ENCODE measurements around the gene CD9. TPM values are rescaled to one million over a fixed set of nuclear protein-coding genes. Genes with fewer than 3 reads are reported as not detected.
A peak's percentile ranks its signal among the peaks of the same experiment; 100 is the strongest.
"Not testable (repeated sequence)": the region's sequence is repeated elsewhere in the genome, so short reads cannot be mapped to it uniquely, and the experiment has no call there.

Gene CD9
- polyA plus RNA-seq, 1 donor (not counting 4 experiments of a cell fraction or from before 2014, with no cell fraction given): 1,084 TPM

- Histone ChIP-seq H3K9me3 (ENCODE audit: control insufficient read depth, low read depth, low read length) (no peaks in the 10 kb centered on the region), H3K36me3 (ENCODE audit: control insufficient read depth in 2 of 2, extremely low read depth in 1 of 2, insufficient read depth in 2 of 2, low read length in 2 of 2) (peaks cover 13 to 53% of the 10 kb centered on the region in 2 experiments), H4K20me1 (ENCODE audit: control insufficient read depth, extremely low read depth, insufficient read depth, low read length) (peaks cover 6% of the 10 kb centered on the region), H3K9ac (ENCODE audit: control insufficient read depth, extremely low read depth, insufficient read depth, low read length) (peak overlapping the region; percentile 37), H3K4me1 (ENCODE audit: control insufficient read depth, extremely low read depth, insufficient read depth, low read length) (peaks cover 84% of the 10 kb centered on the region), H3K79me2 (ENCODE audit: control insufficient read depth, insufficient read depth, low read length) (peaks cover 94% of the 10 kb centered on the region), H3K4me3 (ENCODE audit: control insufficient read depth in 2 of 3, extremely low read depth in 1 of 3, insufficient read depth in 2 of 3, low read depth in 1 of 3, low read length in 3 of 3) (no peak overlapping the region), H3K27me3 (ENCODE audit: control insufficient read depth, extremely low read depth, insufficient read depth, low read length) (no peaks in the 10 kb centered on the region), H3K4me2 (ENCODE audit: control insufficient read depth, extremely low read depth, insufficient read depth, low read depth, low read length) (peak overlapping the region; percentile 32), H2AFZ (ENCODE audit: control insufficient read depth, low read length) (no peak overlapping the region), H3K9me1 (ENCODE audit: control insufficient read depth, extremely low read depth, insufficient read depth, low read length) (peaks cover 9% of the 10 kb centered on the region), H3K27ac (ENCODE audit: control insufficient read depth, insufficient read depth, low read length) (peak overlapping the region; percentile 58)
- FAIRE-seq (no peak), DNase-seq (ENCODE audit: low read depth, low spot score) (no peak)
- TF ChIP-seq EZH2 (IDR thresholded peaks at IDR 0.05; ENCODE audit: low read length): no peak
- no peak for TF ChIP-seq CTCF (optimal IDR thresholded peaks at IDR 0.05 in 1 of 3, IDR thresholded peaks at IDR 0.05 in 1 of 3, conservative IDR thresholded peaks at IDR 0.05 in 1 of 3; ENCODE audit: extremely low read depth in 1 of 3, insufficient read depth in 2 of 3, low read length in 3 of 3)
- dilution Hi-C loops (cut with MboI; ENCODE audit: extremely low pct_ligation_motif_present, low sequenced_read_pairs): no loop called here
Measured at GRCh38 chr12:6208130-6208529, 7.9 kb downstream of the CD9 start.

- H4K20me1 ChIP-seq (ENCODE audit: control insufficient read depth, extremely low read depth, insufficient read depth, low read length); H2AFZ ChIP-seq (ENCODE audit: control insufficient read depth, low read length); dilution Hi-C loops (cut with MboI; ENCODE audit: extremely low pct_ligation_motif_present, low sequenced_read_pairs); H3K9me3 ChIP-seq (ENCODE audit: control insufficient read depth, low read depth, low read length); DNase-seq (ENCODE audit: low read depth, low spot score); H3K27me3 ChIP-seq (ENCODE audit: control insufficient read depth, extremely low read depth, insufficient read depth, low read length); H3K9me1 ChIP-seq (ENCODE audit: control insufficient read depth, extremely low read depth, insufficient read depth, low read length); FAIRE-seq; H3K4me2 ChIP-seq (ENCODE audit: control insufficient read depth, extremely low read depth, insufficient read depth, low read depth, low read length); H3K4me3 ChIP-seq (ENCODE audit: control insufficient read depth in 2 of 3, extremely low read depth in 1 of 3, insufficient read depth in 2 of 3, low read depth in 1 of 3, low read length in 3 of 3): not testable (repeated sequence)
- Histone ChIP-seq H3K9ac (ENCODE audit: control insufficient read depth, extremely low read depth, insufficient read depth, low read length) (peak overlapping the region; percentile 18), H3K27ac (ENCODE audit: control insufficient read depth, insufficient read depth, low read length) (peak overlapping the region; percentile 42), H3K4me1 (ENCODE audit: control insufficient read depth, extremely low read depth, insufficient read depth, low read length) (peaks cover 84% of the 10 kb centered on the region), H3K36me3 (ENCODE audit: control insufficient read depth in 2 of 2, extremely low read depth in 1 of 2, insufficient read depth in 2 of 2, low read length in 2 of 2) (peaks cover 15 to 45% of the 10 kb centered on the region in 2 experiments), H3K79me2 (ENCODE audit: control insufficient read depth, insufficient read depth, low read length) (peaks cover 92% of the 10 kb centered on the region)
Measured at GRCh38 chr12:6209428-6209827, 9.2 kb downstream of the CD9 start.

DNA sequence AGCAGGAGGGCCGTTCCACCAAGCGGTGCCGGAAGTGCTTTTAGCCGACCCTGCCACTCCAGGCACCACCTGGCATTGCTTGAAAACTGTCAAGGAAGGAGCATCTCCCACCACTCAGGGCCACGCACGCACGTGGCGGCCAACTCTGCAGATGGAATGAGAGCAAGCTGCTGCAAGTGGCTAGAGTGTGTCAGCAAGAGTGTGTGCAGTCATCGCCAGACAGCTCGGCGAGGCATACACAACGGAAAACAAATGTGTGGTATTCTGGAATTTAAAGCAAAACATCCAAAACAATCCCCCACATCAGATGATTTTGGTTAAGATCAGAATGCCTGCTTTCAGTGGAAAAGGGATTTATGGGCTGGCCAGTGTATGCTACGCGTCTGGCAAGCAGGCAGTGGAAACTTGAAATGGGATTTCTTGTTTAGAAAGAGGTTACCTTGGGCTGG, 11.2 kb downstream of the CD9 start:
- no peak for DNase-seq (ENCODE audit: low read depth, low spot score)
- TF ChIP-seq EZH2 (IDR thresholded peaks at IDR 0.05; ENCODE audit: low read length): no peak
- no peak for TF ChIP-seq CTCF (optimal IDR thresholded peaks at IDR 0.05 in 1 of 3, IDR thresholded peaks at IDR 0.05 in 1 of 3, conservative IDR thresholded peaks at IDR 0.05 in 1 of 3; ENCODE audit: extremely low read depth in 1 of 3, insufficient read depth in 2 of 3, low read length in 3 of 3)
- Histone ChIP-seq H3K36me3 (ENCODE audit: control insufficient read depth in 2 of 2, extremely low read depth in 1 of 2, insufficient read depth in 2 of 2, low read length in 2 of 2) (peaks cover 13 to 31% of the 10 kb centered on the region in 2 experiments), H3K79me2 (ENCODE audit: control insufficient read depth, insufficient read depth, low read length) (peaks cover 73% of the 10 kb centered on the region), H4K20me1 (ENCODE audit: control insufficient read depth, extremely low read depth, insufficient read depth, low read length) (no peaks in the 10 kb centered on the region), H3K4me3 (ENCODE audit: control insufficient read depth in 2 of 3, extremely low read depth in 1 of 3, insufficient read depth in 2 of 3, low read depth in 1 of 3, low read length in 3 of 3) (no peak overlapping the region), H3K27ac (ENCODE audit: control insufficient read depth, insufficient read depth, low read length) (peak overlapping the region; percentile 100), H3K9ac (ENCODE audit: control insufficient read depth, extremely low read depth, insufficient read depth, low read length) (peak overlapping the region; percentile 74), H3K4me2 (ENCODE audit: control insufficient read depth, extremely low read depth, insufficient read depth, low read depth, low read length) (peak overlapping the region; percentile 39), H3K9me1 (ENCODE audit: control insufficient read depth, extremely low read depth, insufficient read depth, low read length) (no peaks in the 10 kb centered on the region), H3K27me3 (ENCODE audit: control insufficient read depth, extremely low read depth, insufficient read depth, low read length) (no peaks in the 10 kb centered on the region), H2AFZ (ENCODE audit: control insufficient read depth, low read length) (no peak overlapping the region), H3K4me1 (ENCODE audit: control insufficient read depth, extremely low read depth, insufficient read depth, low read length) (peaks cover 83% of the 10 kb centered on the region), H3K9me3 (ENCODE audit: control insufficient read depth, low read depth, low read length) (no peaks in the 10 kb centered on the region)
- peak; percentile 79 for FAIRE-seq
- dilution Hi-C loops (cut with MboI; ENCODE audit: extremely low pct_ligation_motif_present, low sequenced_read_pairs): no loop called here
